GM23338 (cell line): ENCODE measurements around the gene MC2R. TPM values are rescaled to one million over a fixed set of nuclear protein-coding genes. Genes with fewer than 3 reads are reported as not detected.

Experiments
- ATAC-seq: fragments of 200-7000 bp; cut with Tn5 transposase; 3 replicates; pipeline ENCODE4 v1.9.1; 2020
- DNase-seq: peaks from one replicate; pipeline ENCODE4 v3.0.0-alpha.2; 2015; ENCODE audit warnings: low spot score
- H2AFZ ChIP-seq: fragments of 200-600 bp; sonication (generic); 2 replicates; pipeline ENCODE4 v1.8.0; 2016; ENCODE audit warnings: antibody characterized with exemption, mild to moderate bottlenecking, moderate library complexity
- H3F3A ChIP-seq: fragments of 200-600 bp; sonication (generic); replicated peaks from 2 replicates; pipeline ENCODE4 v1.8.0; 2017; ENCODE audit warnings: antibody characterized with exemption, mixed run types, low read depth
- H3K27ac ChIP-seq: fragments of 200-600 bp; sonication (generic); 2 replicates; pipeline ENCODE4 v1.6.1; 2016; ENCODE audit warnings: low read depth
- H3K27me3 ChIP-seq: fragments of 200-600 bp; sonication (generic); 2 replicates; pipeline ENCODE4 v1.8.0; 2016; ENCODE audit warnings: mild to moderate bottlenecking, mixed run types, moderate library complexity; ENCODE audit not compliant: insufficient read depth
- H3K36me3 ChIP-seq: fragments of 200-600 bp; sonication (generic); 2 replicates; pipeline ENCODE4 v1.8.0; 2016; ENCODE audit warnings: mild to moderate bottlenecking; ENCODE audit not compliant: insufficient read depth
- H3K4me1 ChIP-seq: fragments of 200-600 bp; sonication (generic); 2 replicates; pipeline ENCODE4 v1.8.0; 2016; ENCODE audit warnings: mild to moderate bottlenecking, moderate library complexity; ENCODE audit not compliant: insufficient read depth
- H3K4me2 ChIP-seq: fragments of 200-600 bp; sonication (generic); 2 replicates; pipeline ENCODE4 v1.7.1; 2017; ENCODE audit warnings: mixed run types
- H3K4me3 ChIP-seq: fragments of 200-600 bp; sonication (generic); 2 replicates; pipeline ENCODE4 v1.6.1; 2016; ENCODE audit warnings: mixed run types
- H3K79me2 ChIP-seq: fragments of 200-600 bp; sonication (generic); replicated peaks from 2 replicates; pipeline ENCODE4 v1.8.0; 2017; ENCODE audit warnings: mild to moderate bottlenecking; ENCODE audit not compliant: insufficient read depth
- H3K9me2 ChIP-seq: fragments of 200-600 bp; sonication (generic); 2 replicates; pipeline ENCODE4 v1.8.0; 2017; ENCODE audit not compliant: insufficient read depth
- H4K20me1 ChIP-seq: fragments of 200-600 bp; sonication (generic); replicated peaks from 2 replicates; pipeline ENCODE4 v1.8.0; 2017; ENCODE audit warnings: mild to moderate bottlenecking; ENCODE audit not compliant: insufficient read depth
- H3K27ac Mint-ChIP-seq: 2 replicates; pipeline ENCODE4 v1.8.0; 2020; ENCODE audit warnings: inconsistent platforms, mild to moderate bottlenecking, moderate library complexity, mixed read lengths
- H3K27me3 Mint-ChIP-seq: 3 replicates; pipeline ENCODE4 v1.8.0; 2022; ENCODE audit warnings: low read depth, mild to moderate bottlenecking, moderate library complexity, mixed read lengths, inconsistent platforms; ENCODE audit not compliant: insufficient read depth, poor library complexity
- H3K36me3 Mint-ChIP-seq: 3 replicates; pipeline ENCODE4 v1.8.0; 2021; ENCODE audit warnings: low read depth, mild to moderate bottlenecking, inconsistent platforms, moderate library complexity, mixed read lengths
- H3K4me1 Mint-ChIP-seq: 3 replicates; pipeline ENCODE4 v1.8.0; 2020; ENCODE audit warnings: mild to moderate bottlenecking, inconsistent platforms, mixed read lengths
- H3K4me3 Mint-ChIP-seq: 3 replicates; pipeline ENCODE4 v1.8.0; 2021; ENCODE audit warnings: moderate library complexity, mild to moderate bottlenecking, inconsistent platforms, mixed read lengths
- H3K9me3 Mint-ChIP-seq: 3 replicates; pipeline ENCODE4 v1.8.0; 2020; ENCODE audit warnings: moderate library complexity, mild to moderate bottlenecking, inconsistent platforms, mixed read lengths
- CREB1 ChIP-seq: fragments of 250-450 bp; sonication (Bioruptor Pico); IDR thresholded peaks from 2 replicates; pipeline ENCODE4 v1.5.0; 2020; ENCODE audit warnings: low read depth, mild to moderate bottlenecking, moderate library complexity
- CTCF ChIP-seq, 2 experiments: fragments of 200-600 bp in 1 of 2; sonication (generic) in 1 of 2; conservative IDR thresholded peaks; 2 replicates each; pipeline versions ENCODE4 v1.5.1 to v1.6.1; 2016 to 2017; ENCODE audit warnings: antibody characterized with exemption in 2 of 2, low read depth in 2 of 2, mild to moderate bottlenecking in 2 of 2, moderate library complexity in 1 of 2
- ETS1 ChIP-seq: IDR thresholded peaks from 2 replicates; pipeline ENCODE4 v1.6.1; 2016; ENCODE audit warnings: antibody characterized with exemption
- EZH2 ChIP-seq: fragments of 200-600 bp; sonication (generic); IDR thresholded peaks from one replicate; pipeline ENCODE4 v1.8.0; 2017; ENCODE audit warnings: antibody characterized with exemption, mild to moderate bottlenecking, low read depth; ENCODE audit not compliant: unreplicated experiment
- EZH2phosphoT487 ChIP-seq: fragments of 200-600 bp; sonication (generic); IDR thresholded peaks from one replicate; pipeline ENCODE4 v1.8.1; 2018; ENCODE audit warnings: antibody characterized with exemption; ENCODE audit not compliant: unreplicated experiment
- JUNB ChIP-seq: IDR thresholded peaks from one replicate; pipeline ENCODE4 v1.6.1; 2016; ENCODE audit warnings: antibody characterized with exemption; ENCODE audit not compliant: unreplicated experiment
- NANOG ChIP-seq: IDR thresholded peaks from 2 replicates; pipeline ENCODE4 v1.6.1; 2016; ENCODE audit warnings: antibody characterized with exemption, borderline replicate concordance
- POLR2AphosphoS5 ChIP-seq: IDR thresholded peaks from 2 replicates; pipeline ENCODE4 v1.6.1; 2016; ENCODE audit warnings: antibody characterized with exemption, low read depth
- REST ChIP-seq: IDR thresholded peaks from one replicate; pipeline ENCODE4 v1.6.1; 2018; ENCODE audit warnings: antibody characterized with exemption; ENCODE audit not compliant: unreplicated experiment
- STAT1 ChIP-seq: IDR thresholded peaks from one replicate; pipeline ENCODE4 v1.6.1; 2016; ENCODE audit warnings: antibody characterized with exemption; ENCODE audit not compliant: unreplicated experiment
- ZNF114 ChIP-seq: fragments of 250-450 bp; sonication (Bioruptor Pico); IDR thresholded peaks from 2 replicates; pipeline ENCODE4 v1.5.0; 2020; ENCODE audit warnings: mild to moderate bottlenecking, moderate library complexity
- ZNF331 ChIP-seq: fragments of 250-450 bp; sonication (Bioruptor Pico); IDR thresholded peaks from 2 replicates; pipeline ENCODE4 v1.5.0; 2020; ENCODE audit warnings: low read depth, mild to moderate bottlenecking, moderate library complexity
- ZNF462 ChIP-seq: fragments of 250-450 bp; sonication (Bioruptor Pico); IDR thresholded peaks from 2 replicates; pipeline ENCODE4 v1.5.0; 2020; ENCODE audit warnings: mild to moderate bottlenecking, moderate library complexity
- long read RNA-seq: library from polyadenylated mRNA; unstranded; transcript quantifications from one replicate; pipeline ENCODE4 v2.0.0, GENCODE V29; 2020; ENCODE audit not compliant: unreplicated experiment
- polyA plus RNA-seq: library from polyadenylated mRNA; unstranded; fragments of >200 nt; fragmentation: Nextera tagmentation; extraction: Ambion mirVana; gene quantifications from 2 replicates; pipeline ENCODE4 v1.2.1, GENCODE V29; 2016
- total RNA-seq: library from RNA; depleted of rRNA; stranded (reverse); fragments of >200 nt; shearing (Covaris generic); gene quantifications from 2 replicates; pipeline ENCODE4 v1.2.3, GENCODE V29; 2014; rRNA removed

Gene MC2R
- total RNA-seq (not detected in 2 replicates), polyA plus RNA-seq (not detected in 2 replicates)
- long read RNA-seq = 0 reads

- TF ChIP-seq POLR2AphosphoS5 (no peak), REST (no peak), NANOG (no peak), ZNF114 (CRISPR knock-in tag) (no peak), ZNF462 (CRISPR knock-in tag) (no peak), CREB1 (no peak), STAT1 (no peak), CTCF (conservative IDR thresholded peaks at IDR 0.05; ENCODE audit: low read depth in 2 of 2) (no peak), EZH2phosphoT487 (no peak), ETS1 (no peak), ZNF331 (no peak), EZH2 (no peak), JUNB (no peak)
- Mint-ChIP-seq H3K9me3 (no peaks in the 10 kb centered on the region; the same call in 2 of the 3 replicates), H3K36me3 (no peaks in the 10 kb centered on the region), H3K27me3 (peaks cover 2% of the 10 kb centered on the region), H3K4me1 (no peaks in the 10 kb centered on the region; the same call in 2 of the 3 replicates), H3K4me3 (no peak within 1 kb of the TSS), H3K27ac (no peak within 1 kb of the TSS; the same call in 1 of the 2 replicates)
- DNase-seq (no peak), ATAC-seq (no peak)
- H3K9me2 ChIP-seq = no peaks in the 10 kb centered on the region; the same call in 1 of the 2 replicates
- no peaks in the 10 kb centered on the region for H3F3A ChIP-seq
- no peak within 1 kb of the TSS for H3K4me2 ChIP-seq
- no peaks in the 10 kb centered on the region for H3K79me2 ChIP-seq
- H3K4me3 ChIP-seq = no peak within 1 kb of the TSS
- H3K27me3 ChIP-seq = no peaks in the 10 kb centered on the region
- peak within 1 kb of the TSS; percentile 66 for H2AFZ ChIP-seq
- H3K27ac ChIP-seq = no peak within 1 kb of the TSS
- no peaks in the 10 kb centered on the region for H3K36me3 ChIP-seq
- H4K20me1 ChIP-seq = no peaks in the 10 kb centered on the region
- H3K4me1 ChIP-seq = no peaks in the 10 kb centered on the region
Observed at GRCh38 chr18:13915391-13915790, at the start of gene MC2R. MC2R (minus strand) TSS chr18:13915536; CDS start chr18:13885518, 30,018 bp downstream.
